ENCODE results near the gene PPIB.

- TF ChIP-seq MAX (IDR thresholded peaks at IDR 0.05) (no peak), RAD21 (IDR thresholded peaks at IDR 0.05) (no peak)
Observed at GRCh38 chr15:64144565-64145281, 18.1 kb downstream of the PPIB start.
